HepG2 (cell line): ENCODE results near the gene TGFBI. TPM values are rescaled to one million over a fixed set of nuclear protein-coding genes. Genes with fewer than 3 reads are reported as not detected.
A peak's percentile ranks its signal among the peaks of the same experiment; 100 is the strongest.

ENCODE experiments used
- ATF1 ChIP-seq: IDR thresholded peaks from 2 replicates; pipeline ENCODE4 v1.6.1; 2016; ENCODE audit warnings: mild to moderate bottlenecking, control low read depth
- DRAP1 ChIP-seq: IDR thresholded peaks from 2 replicates; pipeline ENCODE4 v1.6.1; 2016; ENCODE audit warnings: missing genetic modification reagents, missing compliant biosample characterization
- ELF4 ChIP-seq: sonication (generic); formaldehyde crosslinking; IDR thresholded peaks from 2 replicates; pipeline ENCODE4 v1.5.0; 2020; ENCODE audit warnings: missing genetic modification reagents, mild to moderate bottlenecking, moderate library complexity, borderline replicate concordance
- GMEB2 ChIP-seq: IDR thresholded peaks from 2 replicates; pipeline ENCODE4 v1.6.1; 2016; ENCODE audit warnings: missing biosample characterization, missing genetic modification reagents, low read depth
- KIAA2018 ChIP-seq: sonication (generic); formaldehyde crosslinking; IDR thresholded peaks from 2 replicates; pipeline ENCODE4 v1.5.0; 2020; ENCODE audit warnings: mild to moderate bottlenecking, missing genetic modification reagents, borderline replicate concordance
- RFXAP ChIP-seq: sonication (generic); formaldehyde crosslinking; IDR thresholded peaks from 2 replicates; pipeline ENCODE4 v1.4.0; 2020; ENCODE audit warnings: missing genetic modification reagents, borderline replicate concordance
- SNAPC5 ChIP-seq: sonication (generic); formaldehyde crosslinking; IDR thresholded peaks from 2 replicates; pipeline ENCODE4 v1.8.1; 2023; ENCODE audit warnings: mild to moderate bottlenecking, missing genetic modification reagents, borderline replicate concordance
- ZBTB39 ChIP-seq: sonication (generic); formaldehyde crosslinking; IDR thresholded peaks from 2 replicates; pipeline ENCODE4 v1.5.0; 2020; ENCODE audit warnings: missing genetic modification reagents
- ZGPAT ChIP-seq: IDR thresholded peaks from 2 replicates; pipeline ENCODE4 v1.6.1; 2016; ENCODE audit warnings: mild to moderate bottlenecking
- ZNF12 ChIP-seq: sonication (generic); formaldehyde crosslinking; IDR thresholded peaks from 2 replicates; pipeline ENCODE4 v1.5.0; 2020; ENCODE audit warnings: missing genetic modification reagents
- ZNF224 ChIP-seq: sonication (generic); formaldehyde crosslinking; IDR thresholded peaks from 2 replicates; pipeline ENCODE4 v1.5.0; 2020; ENCODE audit warnings: mild to moderate bottlenecking, missing genetic modification reagents
- ZSCAN21 ChIP-seq: sonication (generic); formaldehyde crosslinking; IDR thresholded peaks from 2 replicates; pipeline ENCODE4 v1.8.0; 2022; ENCODE audit warnings: mild to moderate bottlenecking, missing genetic modification reagents, moderate library complexity, borderline replicate concordance
- polyA plus RNA-seq, 8 experiments: library from polyadenylated mRNA; depleted of rRNA in 3 of 8; stranded (reverse) in 7 of 8; unstranded in 1 of 8; fragments of >200 nt; fragmentation: Illumina TruSeq in 4 of 8; extraction: Trizol in 4 of 8; gene quantifications; 2 replicates each; pipeline versions ENCODE4 v1.2.1 to v1.2.3, GENCODE V29; 2011 to 2016; ENCODE audit warnings: low read depth in 4 of 8, missing spikeins in 1 of 8, mixed read lengths in 1 of 8; ENCODE audit not compliant: insufficient read depth in 1 of 8
- total RNA-seq, 5 experiments: library from RNA; depleted of rRNA; stranded (reverse); fragments of >200 nt; fragmentation: Illumina TruSeq; extraction: Trizol; gene quantifications; 2 replicates each; pipeline ENCODE4 v1.2.3, GENCODE V29; 2016; ENCODE audit warnings: low read depth in 1 of 5

Gene TGFBI
- total and polyA plus RNA-seq, 2 of the 13 experiments (the other 11 are each of a cell fraction or from before 2014, with no cell fraction given), result 275 to 457 TPM

GRCh38 chr5:136028782-136029742 lies at the start of gene TGFBI (continued):
- TF ChIP-seq ZGPAT (CRISPR knock-in tag), result peak; percentile 87
- peak; percentile 52; the same call in 1 of the 2 replicates for TF ChIP-seq RFXAP (CRISPR knock-in tag)
- no peak for TF ChIP-seq ATF1
- no peak for TF ChIP-seq ELF4 (CRISPR knock-in tag)
- 0 out of 2 replicates have a peak, but pooled peaks have one; percentile 54 for TF ChIP-seq ZNF12 (CRISPR knock-in tag)
- TF ChIP-seq KIAA2018 (CRISPR knock-in tag), result no peak
- TF ChIP-seq ZNF224 (CRISPR knock-in tag), result 0 out of 2 replicates have a peak, but pooled peaks have one; percentile 30
- peak; percentile 25; the same call in 1 of the 2 replicates for TF ChIP-seq ZSCAN21
- no peak for TF ChIP-seq GMEB2 (CRISPR knock-in tag)
- peak; percentile 85; the same call in 1 of the 2 replicates for TF ChIP-seq ZBTB39 (CRISPR knock-in tag)
- TF ChIP-seq SNAPC5 (CRISPR knock-in tag), result peak; percentile 81; the same call in 1 of the 2 replicates
- peak; percentile 95 for TF ChIP-seq DRAP1 (CRISPR knock-in tag)
